NB4 (cell line): ENCODE results near the gene FHIT.

Experiments used
- POLR2A ChIP-seq: IDR thresholded peaks from 2 replicates; pipeline ENCODE4 v1.6.1; 2011; ENCODE audit warnings: mild to moderate bottlenecking; ENCODE audit not compliant: insufficient read length; ENCODE audit errors: extremely low read depth
- TF ChIP-seq, protein P1 (sequence below): IDR thresholded peaks from one replicate; pipeline ENCODE4 v1.5.1; 2012; ENCODE audit warnings: low read depth, low read length
- TF ChIP-seq, protein P2 (sequence below): IDR thresholded peaks from 2 replicates; pipeline ENCODE4 v1.6.1; 2011; ENCODE audit warnings: low read depth, low read length

DNA sequence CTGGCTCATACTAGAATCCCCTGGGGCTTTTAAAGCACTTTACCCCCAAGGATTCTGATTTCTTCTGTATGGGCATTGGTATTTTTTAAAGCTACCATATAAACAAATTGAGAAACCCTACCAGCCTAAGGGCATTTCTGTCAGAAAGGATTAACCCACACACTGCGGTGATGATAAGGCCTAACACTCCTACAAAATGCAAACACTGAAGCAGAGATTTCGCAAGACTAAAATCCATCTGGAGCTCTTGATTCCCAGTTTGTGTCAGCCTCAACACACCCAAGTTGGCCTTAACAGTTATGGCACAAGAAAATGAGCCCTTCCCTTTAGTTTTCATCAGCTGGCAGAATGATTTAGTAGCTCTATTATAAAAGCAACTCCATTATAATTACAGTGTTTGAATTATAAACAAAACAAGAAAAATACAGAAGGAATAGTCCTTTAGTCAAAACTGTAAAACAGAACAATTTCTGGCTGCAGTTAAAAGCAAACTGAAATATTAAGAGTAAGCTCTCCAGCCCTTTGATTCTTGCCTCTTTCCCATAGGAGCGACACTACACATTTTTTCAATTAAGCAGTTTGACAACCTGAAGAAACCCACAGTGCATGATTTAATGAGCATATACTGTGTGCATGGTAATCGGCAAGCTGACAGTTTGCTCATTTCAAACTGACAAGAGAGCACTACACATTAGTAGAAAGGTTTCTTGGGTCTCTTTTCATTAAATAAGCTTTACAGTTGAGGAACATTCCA lies 441.2 kb downstream of the FHIT start:
- TF ChIP-seq, protein P1, sequence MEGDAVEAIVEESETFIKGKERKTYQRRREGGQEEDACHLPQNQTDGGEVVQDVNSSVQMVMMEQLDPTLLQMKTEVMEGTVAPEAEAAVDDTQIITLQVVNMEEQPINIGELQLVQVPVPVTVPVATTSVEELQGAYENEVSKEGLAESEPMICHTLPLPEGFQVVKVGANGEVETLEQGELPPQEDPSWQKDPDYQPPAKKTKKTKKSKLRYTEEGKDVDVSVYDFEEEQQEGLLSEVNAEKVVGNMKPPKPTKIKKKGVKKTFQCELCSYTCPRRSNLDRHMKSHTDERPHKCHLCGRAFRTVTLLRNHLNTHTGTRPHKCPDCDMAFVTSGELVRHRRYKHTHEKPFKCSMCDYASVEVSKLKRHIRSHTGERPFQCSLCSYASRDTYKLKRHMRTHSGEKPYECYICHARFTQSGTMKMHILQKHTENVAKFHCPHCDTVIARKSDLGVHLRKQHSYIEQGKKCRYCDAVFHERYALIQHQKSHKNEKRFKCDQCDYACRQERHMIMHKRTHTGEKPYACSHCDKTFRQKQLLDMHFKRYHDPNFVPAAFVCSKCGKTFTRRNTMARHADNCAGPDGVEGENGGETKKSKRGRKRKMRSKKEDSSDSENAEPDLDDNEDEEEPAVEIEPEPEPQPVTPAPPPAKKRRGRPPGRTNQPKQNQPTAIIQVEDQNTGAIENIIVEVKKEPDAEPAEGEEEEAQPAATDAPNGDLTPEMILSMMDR, result no peak
- TF ChIP-seq, protein P2, sequence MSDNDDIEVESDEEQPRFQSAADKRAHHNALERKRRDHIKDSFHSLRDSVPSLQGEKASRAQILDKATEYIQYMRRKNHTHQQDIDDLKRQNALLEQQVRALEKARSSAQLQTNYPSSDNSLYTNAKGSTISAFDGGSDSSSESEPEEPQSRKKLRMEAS, result no peak
- no peak for TF ChIP-seq POLR2A
